MCF 10A (cell line): ENCODE measurements around the gene PARP2. TPM values are rescaled to one million over a fixed set of nuclear protein-coding genes. Genes with fewer than 3 reads are reported as not detected.

ENCODE experiments used
- BruUV-seq: library from RNA; stranded (reverse); fragments of 400-500 nt; replicated peaks from 2 replicates; lab custom pipeline; 2021; lab: Mats Ljungman, UMichigan
- CTCF ChIA-PET: fragments of 300-600 bp; sonication (Branson Sonifier 250); formaldehyde crosslinking; extraction: SDS; loops from one replicate; lab custom pipeline; 2021; ENCODE audit warnings: antibody characterized with exemption, inconsistent platforms; lab: Yijun Ruan, JAX
- POLR2A ChIA-PET: fragments of 300-600, 350-650 bp; sonication (Branson Sonifier 250); formaldehyde crosslinking; extraction: SDS; loops from one replicate; lab custom pipeline; 2020; ENCODE audit warnings: antibody characterized with exemption, inconsistent platforms; lab: Yijun Ruan, JAX
- DNase-seq: peaks from one replicate; pipeline ENCODE4 v3.0.0-alpha.2; 2018; ENCODE audit not compliant: unreplicated experiment
- H3K27ac Mint-ChIP-seq: one replicate; pipeline ENCODE4 v1.8.0; 2022; ENCODE audit warnings: mild to moderate bottlenecking, low read depth, mixed read lengths; ENCODE audit not compliant: unreplicated experiment
- H3K27me3 Mint-ChIP-seq: one replicate; pipeline ENCODE4 v1.8.0; 2022; ENCODE audit warnings: mixed read lengths; ENCODE audit not compliant: insufficient read depth, unreplicated experiment
- H3K36me3 Mint-ChIP-seq: one replicate; pipeline ENCODE4 v1.8.0; 2022; ENCODE audit warnings: mild to moderate bottlenecking, moderate library complexity, mixed read lengths; ENCODE audit not compliant: insufficient read depth, unreplicated experiment
- H3K4me1 Mint-ChIP-seq: one replicate; pipeline ENCODE4 v1.8.0; 2022; ENCODE audit warnings: mixed read lengths; ENCODE audit not compliant: insufficient read depth, unreplicated experiment
- H3K4me3 Mint-ChIP-seq: one replicate; pipeline ENCODE4 v1.8.0; 2022; ENCODE audit warnings: mild to moderate bottlenecking, moderate library complexity, mixed read lengths; ENCODE audit not compliant: unreplicated experiment
- H3K9me3 Mint-ChIP-seq: one replicate; pipeline ENCODE4 v1.8.0; 2022; ENCODE audit warnings: mixed read lengths; ENCODE audit not compliant: unreplicated experiment
- CTCF ChIP-seq: fragments of 200-600 bp; IDR thresholded peaks from one replicate; pipeline ENCODE4 v1.8.0; 2022; ENCODE audit warnings: antibody characterized with exemption, mild to moderate bottlenecking; ENCODE audit not compliant: unreplicated experiment
- intact Hi-C: fragments of 100-400 bp; cut with micrococcal nuclease; formaldehyde crosslinking; loops from 2 replicates; pipeline ENCODE4 v1.14.1; 2022
- total RNA-seq: library from RNA; stranded (reverse); gene quantifications from 2 replicates; pipeline ENCODE4 v1.2.3, GENCODE V29; 2022

PARP2 gene
- total RNA-seq, 1 experiment from 2014 or later, result 33.4 TPM

GRCh38 chr14:20391505-20391904 is 48.1 kb downstream of the PARP2 start:
- no peak overlapping the region for H3K4me3 Mint-ChIP-seq
- no peaks in the 10 kb centered on the region for H3K9me3 Mint-ChIP-seq

GRCh38 chr14:20397511-20397910 is 54.1 kb downstream of the PARP2 start:
- BruUV-seq, result no TSS peak
- no peak for DNase-seq
- Mint-ChIP-seq H3K4me1 (peaks cover 14% of the 10 kb centered on the region), H3K27me3 (no peaks in the 10 kb centered on the region), H3K36me3 (peaks cover 73% of the 10 kb centered on the region), H3K27ac (no peak overlapping the region), H3K4me3 (no peak overlapping the region), H3K9me3 (no peaks in the 10 kb centered on the region)
- intact Hi-C loops, result no loop called here
- POLR2A ChIA-PET, result no interaction called here
- no peak for TF ChIP-seq CTCF
- CTCF ChIA-PET, result no interaction called here

More at GRCh38 chr14:20391505-20391904, 48.1 kb downstream of the PARP2 start:
- TF ChIP-seq CTCF, result no peak
- intact Hi-C loops, result no loop called here
- CTCF ChIA-PET, result interaction anchor here (1.3 to 1.4 kb wide), 2 partner anchors 10 kb away, joined by 3 read pairs; no protein-coding TSS in a partner anchor
- POLR2A ChIA-PET, result interaction anchor here (0.9 to 1.1 kb wide), 3 partner anchors 10 to 290 kb away, joined by 3 read pairs; no protein-coding TSS in a partner anchor
- no TSS peak for BruUV-seq
- DNase-seq, result no peak
- Mint-ChIP-seq H3K27ac (no peak overlapping the region), H3K4me1 (no peaks in the 10 kb centered on the region), H3K27me3 (no peaks in the 10 kb centered on the region), H3K36me3 (peaks cover 79% of the 10 kb centered on the region)

GRCh38 chr14:20400589-20400964 is 57.1 kb downstream of the PARP2 start:
- no peaks in the 10 kb centered on the region for H3K27me3 Mint-ChIP-seq
- no peak for TF ChIP-seq CTCF
- peaks cover 87% of the 10 kb centered on the region for H3K36me3 Mint-ChIP-seq
- peak overlapping the region; percentile 51 for H3K4me3 Mint-ChIP-seq
- intact Hi-C loops, result no loop called here
- H3K27ac Mint-ChIP-seq, result peak overlapping the region; percentile 94
- no peak for DNase-seq
- H3K4me1 Mint-ChIP-seq, result peaks cover 14% of the 10 kb centered on the region
- ChIA-PET CTCF (interaction anchor here (1.0 to 2.1 kb wide), 3 partner anchors 9 to 209 kb away, joined by 3 to 8 read pairs (median 4); no protein-coding TSS in a partner anchor), POLR2A (interaction anchor here (0.6 to 2.8 kb wide), 10 partner anchors 9 to 793 kb away, joined by 3 to 39 read pairs (median 4); partner anchors contain the start of genes APEX1, OSGEP, PARP2 and TEP1)
- BruUV-seq, result TSS peak; percentile 70
- H3K9me3 Mint-ChIP-seq, result no peaks in the 10 kb centered on the region

GRCh38 chr14:20400965-20401593 is 57.6 kb downstream of the PARP2 start:
- H3K36me3 Mint-ChIP-seq, result peaks cover 89% of the 10 kb centered on the region

More at GRCh38 chr14:20400965-20401593, 57.6 kb downstream of the PARP2 start:
- no peaks in the 10 kb centered on the region for H3K27me3 Mint-ChIP-seq
- H3K9me3 Mint-ChIP-seq, result no peaks in the 10 kb centered on the region
- peaks cover 14% of the 10 kb centered on the region for H3K4me1 Mint-ChIP-seq
- H3K4me3 Mint-ChIP-seq, result peak overlapping the region; percentile 51
- TF ChIP-seq CTCF, result no peak
- POLR2A ChIA-PET, result interaction anchor here (0.6 to 2.8 kb wide), 15 partner anchors 9 to 792 kb away, joined by 3 to 39 read pairs (median 5); partner anchors contain the start of genes APEX1, OSGEP, PARP2 and PIP4P1
- peak; percentile 84 for DNase-seq
- intact Hi-C loops, result no loop called here
- no TSS peak for BruUV-seq
- peak overlapping the region; percentile 94 for H3K27ac Mint-ChIP-seq
- CTCF ChIA-PET, result interaction anchor here (0.6 to 2.1 kb wide), 10 partner anchors 10 to 231 kb away, joined by 3 to 8 read pairs (median 4); partner anchors contain the start of gene TEP1
